Astrocyte of the cerebellum (primary cell): ENCODE results near the gene LYSMD3.

ENCODE experiments used
- DNase-seq: peaks from one replicate; pipeline ENCODE4 v3.0.0-alpha.2; 2011; ENCODE audit warnings: low read depth
- H3K4me3 ChIP-seq: 2 replicates; pipeline ENCODE4 v1.5.1; 2011; ENCODE audit warnings: mild to moderate bottlenecking, low read depth, low read length, moderate library complexity
- CTCF ChIP-seq: IDR thresholded peaks from 2 replicates; pipeline ENCODE4 v1.5.1; 2012; ENCODE audit warnings: low read length, low read depth, moderate library complexity, mild to moderate bottlenecking; ENCODE audit errors: missing control alignments
- in situ Hi-C: cut with HindIII; loops from 2 replicates; pipeline ENCODE4 v1.10.0; 2017; ENCODE audit warnings: low sequenced_read_pairs

Gene LYSMD3

DNA sequence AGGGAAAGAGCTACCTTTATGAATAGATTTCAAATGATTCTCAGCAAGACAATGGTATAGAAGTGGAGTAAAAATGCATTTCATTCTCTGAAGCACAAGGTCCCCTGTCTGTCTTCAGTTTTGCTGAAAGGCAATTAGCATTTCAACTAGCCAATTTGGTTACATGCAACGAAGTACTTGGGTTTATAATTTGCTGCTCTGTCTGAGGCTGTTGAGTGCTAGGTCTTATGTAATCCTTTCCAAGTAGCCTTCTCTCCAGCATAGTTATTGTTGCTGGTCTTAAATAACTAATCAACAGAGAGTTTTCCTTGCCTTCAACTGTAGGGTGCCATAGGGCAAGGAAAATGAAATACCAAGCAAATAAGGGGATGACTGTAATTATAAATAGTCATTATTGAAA, 33.7 kb upstream of the LYSMD3 start:
- in situ Hi-C loops, result no loop called here
- no peak overlapping the region for H3K4me3 ChIP-seq
- no peak for DNase-seq
- TF ChIP-seq CTCF, result no peak

DNA sequence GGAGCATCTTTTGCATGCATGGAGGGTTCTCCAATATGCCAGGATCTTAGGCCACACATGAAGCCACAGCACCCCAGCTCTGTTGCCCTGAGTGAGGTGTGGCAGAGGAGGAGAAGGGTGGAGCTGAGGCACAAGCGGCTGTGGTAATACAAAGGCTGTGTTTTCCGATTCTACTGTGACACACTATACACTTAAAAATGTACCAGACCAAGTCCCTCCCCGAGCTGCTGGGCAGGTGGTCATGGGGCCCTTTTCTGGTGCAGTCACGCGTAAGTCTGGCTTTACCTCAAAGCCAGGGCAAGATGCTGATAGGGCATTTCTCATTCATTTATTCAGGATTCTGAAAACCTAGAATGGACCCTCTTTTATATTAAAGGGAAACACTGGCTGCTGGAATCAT, 33.0 kb upstream of the LYSMD3 start:
- no peak for TF ChIP-seq CTCF
- H3K4me3 ChIP-seq, result no peak overlapping the region
- DNase-seq, result no peak
- in situ Hi-C loops, result no loop called here

GRCh38 chr5:90561766-90562165, 32.4 kb upstream of the LYSMD3 start:
- no peak for DNase-seq
- H3K4me3 ChIP-seq, result no peak overlapping the region
- no peak for TF ChIP-seq CTCF
- in situ Hi-C loops, result no loop called here

DNA sequence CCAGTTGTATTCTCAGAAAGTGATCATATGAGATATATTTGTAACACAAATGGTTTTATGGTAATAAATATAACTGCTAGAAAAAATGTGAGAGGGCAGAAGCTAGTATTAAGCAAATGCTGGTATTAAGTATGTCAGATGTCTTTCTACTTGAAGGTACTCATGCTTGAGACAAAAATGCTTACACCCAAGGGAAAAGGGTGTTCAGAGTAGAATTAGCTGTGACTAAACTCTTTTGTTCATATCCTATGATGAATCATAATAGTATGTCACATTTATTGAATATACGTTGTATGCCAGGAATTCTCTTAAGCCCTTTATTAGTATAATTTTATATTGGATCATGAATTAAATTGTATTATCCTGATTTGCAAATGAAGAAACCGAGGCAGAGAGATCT, 31.4 kb upstream of the LYSMD3 start:
- DNase-seq, result no peak
- TF ChIP-seq CTCF, result no peak
- H3K4me3 ChIP-seq, result no peak overlapping the region
- in situ Hi-C loops, result no loop called here

DNA sequence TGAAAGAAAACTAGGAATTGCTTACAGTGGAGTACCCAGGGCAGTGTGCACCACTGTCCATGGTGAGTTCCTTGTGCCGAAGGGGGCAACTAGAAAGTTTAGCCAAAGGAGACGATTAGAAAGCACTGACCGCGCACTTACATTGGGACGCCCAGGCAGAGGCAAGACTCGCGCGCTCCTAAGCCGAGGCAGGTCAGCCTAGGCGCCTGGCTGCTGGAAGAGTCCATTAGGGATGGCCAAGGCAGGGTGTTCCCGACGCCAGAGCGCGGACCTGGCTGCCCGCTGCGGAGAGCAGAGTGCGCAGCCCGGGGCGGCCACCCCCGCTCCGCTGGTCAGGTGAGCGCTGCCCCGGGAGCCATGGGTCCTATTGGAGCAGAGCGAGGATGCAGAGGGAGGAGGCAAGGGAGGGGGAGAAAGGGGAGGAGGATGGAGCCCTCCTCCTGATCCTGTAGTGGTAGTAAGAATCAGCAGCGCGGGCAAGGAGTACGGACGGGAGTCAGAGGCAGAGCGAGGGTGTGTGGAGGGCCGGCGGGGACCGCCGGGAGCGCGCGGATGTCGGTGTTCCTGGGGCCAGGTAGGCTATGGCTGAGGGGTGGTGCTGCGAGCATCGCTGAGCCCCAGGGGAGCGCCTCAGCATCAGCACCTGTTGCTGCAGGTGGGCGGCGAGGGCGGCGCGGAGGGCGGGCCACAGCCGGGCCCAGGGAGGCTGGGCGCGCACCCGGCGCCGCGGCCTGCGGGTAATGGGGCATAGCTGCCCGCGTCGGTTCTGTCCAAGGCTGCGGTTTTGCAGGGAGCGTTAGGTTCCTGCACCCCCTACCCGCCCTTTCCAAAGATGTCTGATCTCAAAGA, 29.2 kb upstream of the LYSMD3 start, which contains the start of gene ADGRV1:
Gene ADGRV1 (plus strand): TSS at position 454 of the 849 bp plus-strand sequence. CDS start 99 bp downstream, at position 553.
- in situ Hi-C loops, result no loop called here
- peak; percentile 48 for DNase-seq
- H3K4me3 ChIP-seq, result peak within 1 kb of the TSS; percentile 57
- no peak for TF ChIP-seq CTCF

DNA sequence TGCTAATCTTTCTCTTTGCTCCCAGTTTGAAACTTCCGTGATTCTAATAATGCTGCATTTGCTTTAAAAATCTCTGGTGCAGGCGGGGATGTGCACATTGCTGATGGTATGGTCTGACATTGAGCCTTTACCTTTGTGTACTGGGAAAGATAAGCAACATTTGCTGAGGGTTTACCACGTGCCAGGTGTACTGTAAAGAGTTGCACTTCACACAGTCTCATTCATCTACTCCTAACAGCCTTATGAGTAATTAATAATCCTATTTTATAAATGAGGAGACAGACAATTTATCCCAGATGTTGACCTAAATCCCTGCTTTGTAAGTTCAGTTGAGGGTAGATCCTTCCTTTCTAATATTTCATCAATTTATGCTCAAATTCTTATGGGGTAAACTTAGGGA, 28.5 kb upstream of the LYSMD3 start:
- peak overlapping the region; percentile 57 for H3K4me3 ChIP-seq
- no peak for DNase-seq
- TF ChIP-seq CTCF, result no peak

More for the DNA sequence above, 28.5 kb upstream of the LYSMD3 start:
- in situ Hi-C loops, result no loop called here
